ENCODE measurements around the gene CWC22.
A peak's percentile ranks its signal among the peaks of the same experiment; 100 is the strongest.
"Not testable (repeated sequence)": the region's sequence is repeated elsewhere in the genome, so short reads cannot be mapped to it uniquely, and the experiment has no call there.

CWC22 gene

DNA sequence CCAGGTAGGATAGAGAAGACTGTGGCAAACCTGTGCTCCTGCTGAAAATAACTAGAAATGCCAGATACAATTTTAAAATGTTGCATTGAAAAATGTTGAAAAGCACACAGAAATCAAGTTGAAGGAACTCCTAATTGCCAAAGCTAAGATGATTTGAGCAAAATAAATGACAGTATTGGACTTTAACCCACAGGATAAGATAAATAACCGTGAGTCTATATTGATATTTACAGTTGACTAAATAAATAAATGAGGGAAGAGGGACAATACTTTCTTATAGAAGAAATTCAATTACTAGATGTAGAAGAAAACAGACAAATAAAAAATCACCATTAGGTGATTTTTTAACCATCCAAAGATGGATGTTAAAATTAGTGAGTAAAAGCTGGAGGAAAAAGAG, 59.0 kb downstream of the CWC22 start:
- no peak for DNase-seq

DNA sequence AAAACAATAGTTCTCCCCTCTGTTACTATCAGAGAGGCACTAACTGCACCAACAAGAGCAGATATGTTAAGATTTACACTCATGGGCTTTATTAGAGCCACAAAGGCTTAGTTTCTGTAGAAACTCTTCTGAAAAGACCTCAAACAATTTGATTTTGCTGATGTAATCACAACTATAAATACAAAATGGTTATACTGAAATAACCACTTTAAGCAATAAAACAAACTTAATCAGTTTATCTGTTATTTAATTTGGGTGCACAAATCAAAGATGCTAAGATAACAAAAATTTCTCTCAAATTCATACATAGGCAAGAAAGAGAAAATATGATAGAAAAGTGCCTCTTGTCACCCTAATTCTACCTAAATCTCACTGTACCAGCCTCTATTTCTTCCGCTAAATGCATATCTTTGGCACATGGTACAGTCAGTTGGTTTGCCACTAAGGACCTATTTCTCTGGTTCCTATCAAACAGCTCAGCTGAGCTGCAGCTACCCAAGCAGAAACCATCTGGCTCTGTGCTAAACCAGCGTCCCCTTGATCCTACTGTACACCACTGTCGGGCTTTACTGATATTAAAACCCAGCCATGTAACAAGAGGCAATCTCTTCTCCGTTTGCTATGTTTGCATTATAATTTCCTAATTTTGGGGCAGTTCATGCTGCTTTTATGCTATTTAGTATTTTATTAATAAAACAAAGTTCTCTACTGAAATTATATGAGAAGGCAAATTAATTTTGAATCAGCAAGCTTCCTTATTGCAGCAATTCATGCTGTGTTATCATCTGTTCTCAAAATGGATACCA, 60.1 kb downstream of the CWC22 start:
- no peak for DNase-seq

DNA sequence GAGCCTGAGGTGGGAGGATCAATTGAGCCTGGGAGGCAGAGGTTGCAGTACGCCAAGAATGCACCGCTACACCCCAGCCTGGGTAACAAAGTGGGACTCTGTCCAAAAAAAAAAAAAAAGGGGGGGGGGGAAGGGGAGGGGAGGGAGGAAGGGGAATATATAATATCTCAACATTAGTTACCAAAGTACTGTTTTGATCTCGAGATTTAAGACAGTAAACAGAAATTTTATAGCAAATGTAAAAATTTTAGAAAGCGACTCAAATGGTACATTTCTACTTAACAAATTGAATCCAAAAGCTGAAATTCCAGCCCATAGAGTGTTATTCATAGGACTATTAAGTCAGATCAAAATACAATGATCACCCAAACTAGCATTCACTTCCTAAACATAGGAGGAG, 60.8 kb downstream of the CWC22 start:
- no peak for DNase-seq

DNA sequence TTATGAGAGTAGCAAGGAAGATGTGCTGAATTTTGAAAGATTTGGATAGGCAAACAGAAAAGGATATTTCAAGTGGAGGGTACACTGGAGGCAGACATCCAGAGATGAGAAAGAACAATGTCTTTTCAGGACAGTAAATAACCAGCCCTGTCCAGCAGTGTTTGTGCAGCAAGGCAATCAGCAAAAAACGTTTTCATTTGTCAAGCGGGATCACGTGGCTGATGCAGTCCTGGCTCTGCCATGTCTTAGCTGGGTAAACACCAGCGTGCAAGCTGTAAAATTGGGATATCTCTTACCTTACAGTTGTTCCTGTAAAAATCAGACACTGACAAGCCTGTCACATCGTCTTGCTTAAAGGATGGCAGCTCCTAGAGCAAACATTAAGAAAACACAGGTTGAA, 67.8 kb downstream of the CWC22 start:
- DNase-seq, result no peak

DNA sequence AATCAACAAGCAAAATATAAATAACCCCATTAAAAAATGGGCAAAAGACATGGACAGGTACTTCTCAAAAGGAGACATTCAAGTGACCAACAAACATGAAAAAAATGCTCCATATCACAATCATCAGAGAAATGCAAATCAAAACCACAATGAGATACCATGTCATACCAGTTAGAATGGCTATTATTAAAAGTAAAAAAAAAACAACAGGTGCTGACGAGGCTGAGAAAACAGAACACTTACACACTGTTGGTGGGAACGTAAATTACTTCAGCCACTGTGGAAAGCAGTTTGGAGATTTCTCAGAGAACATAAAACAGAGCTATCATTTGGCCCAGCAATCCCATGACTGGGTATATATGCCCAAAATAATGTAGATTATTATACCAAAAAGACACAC, 69.1 kb downstream of the CWC22 start:
- DNase-seq, result no peak

DNA sequence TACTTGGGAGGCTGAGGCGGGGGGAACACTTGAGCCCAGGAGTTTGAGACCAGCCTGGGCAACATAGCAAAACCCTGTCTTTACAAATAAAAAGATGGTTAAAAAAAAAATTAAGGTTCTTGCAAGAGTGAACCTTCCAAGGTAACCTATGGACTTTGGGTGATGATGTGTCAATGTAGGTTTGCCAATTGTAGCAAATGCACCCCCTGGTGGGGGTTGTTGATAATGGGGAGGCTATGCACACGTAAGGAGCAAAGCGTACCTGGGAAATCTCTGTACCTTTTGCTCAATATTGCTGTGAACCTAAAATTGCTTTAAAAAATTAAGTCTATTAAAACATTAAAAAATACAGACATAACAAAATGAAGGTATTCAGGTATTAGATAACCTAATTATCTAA, 70.4 kb downstream of the CWC22 start:
- peak; percentile 71 for DNase-seq

DNA sequence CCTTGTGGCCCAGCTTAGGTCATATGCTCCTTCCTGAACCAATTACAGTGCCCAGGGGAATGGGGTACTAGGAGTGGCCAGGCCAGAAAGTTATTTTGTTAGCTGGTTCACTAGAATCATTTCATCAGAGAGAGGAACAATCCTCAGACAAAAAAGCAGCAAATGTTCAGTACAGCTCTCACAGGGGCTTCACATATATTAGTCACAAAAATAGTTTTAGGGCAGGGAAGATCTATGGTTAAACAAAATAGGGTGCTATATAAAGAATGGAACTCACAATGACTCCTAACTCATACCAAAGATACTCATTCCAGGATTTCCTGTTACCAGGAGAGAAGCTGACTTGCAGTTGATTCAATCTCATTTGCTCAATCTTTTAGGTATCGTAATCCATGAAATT, 71.0 kb downstream of the CWC22 start:
- no peak for DNase-seq

DNA sequence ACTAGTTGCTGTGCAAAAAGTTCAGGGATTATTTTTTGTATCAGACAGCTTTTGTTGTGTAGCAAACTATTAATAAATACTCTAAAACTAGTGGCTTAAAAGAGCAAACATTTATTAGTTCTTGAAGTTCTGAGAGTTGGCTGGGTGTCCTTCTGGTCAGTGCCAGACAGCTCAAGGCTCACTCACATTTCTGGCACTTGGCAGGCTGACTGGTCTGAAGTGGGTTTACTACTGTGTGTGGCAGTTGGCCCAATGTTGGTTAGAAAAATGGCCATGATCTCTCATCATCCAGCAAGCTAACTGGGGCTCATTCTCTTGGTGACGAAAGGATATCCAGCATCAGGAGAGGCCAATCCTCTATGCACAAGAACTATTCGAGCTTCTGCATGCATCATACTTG, 74.3 kb downstream of the CWC22 start:
- no peak for DNase-seq

DNA sequence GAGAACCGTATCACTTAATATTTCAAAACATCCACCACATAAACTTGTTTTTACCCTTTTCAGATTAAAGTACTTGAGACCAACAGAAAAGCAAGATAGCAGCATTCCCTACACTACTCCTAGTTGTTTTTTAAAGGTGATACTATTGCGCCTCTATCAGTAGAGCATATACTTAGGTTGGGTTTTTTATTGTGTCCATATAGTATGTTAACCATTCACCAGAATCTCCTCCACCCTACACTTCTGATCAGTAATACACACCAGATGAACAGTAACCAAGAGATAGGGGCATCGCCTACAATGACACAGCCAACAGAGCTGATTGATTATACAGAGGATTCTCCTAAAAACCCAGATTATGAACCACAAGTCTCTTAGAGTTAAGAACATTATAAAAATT, 75.6 kb downstream of the CWC22 start:
- DNase-seq, result no peak

DNA sequence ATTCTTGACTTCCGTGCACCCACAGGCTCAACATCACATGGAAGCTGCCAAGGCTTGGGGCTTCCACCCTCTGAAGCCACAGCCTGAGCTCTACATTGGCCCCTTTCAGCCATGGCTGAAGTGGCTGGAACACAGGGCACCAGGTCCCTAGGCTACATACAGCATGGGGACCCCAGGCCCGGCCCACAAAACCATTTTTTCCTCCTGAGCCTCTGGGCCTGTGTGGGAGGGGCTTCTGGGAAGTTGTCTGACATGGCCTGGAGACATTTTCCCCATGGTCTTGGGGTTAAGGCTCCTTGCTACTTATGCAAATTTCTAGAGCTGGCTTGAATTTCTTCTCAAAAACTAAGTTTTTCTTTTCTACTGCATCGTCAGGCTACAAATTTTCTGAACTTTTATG, 77.1 kb downstream of the CWC22 start:
- not testable (repeated sequence) for DNase-seq

DNA sequence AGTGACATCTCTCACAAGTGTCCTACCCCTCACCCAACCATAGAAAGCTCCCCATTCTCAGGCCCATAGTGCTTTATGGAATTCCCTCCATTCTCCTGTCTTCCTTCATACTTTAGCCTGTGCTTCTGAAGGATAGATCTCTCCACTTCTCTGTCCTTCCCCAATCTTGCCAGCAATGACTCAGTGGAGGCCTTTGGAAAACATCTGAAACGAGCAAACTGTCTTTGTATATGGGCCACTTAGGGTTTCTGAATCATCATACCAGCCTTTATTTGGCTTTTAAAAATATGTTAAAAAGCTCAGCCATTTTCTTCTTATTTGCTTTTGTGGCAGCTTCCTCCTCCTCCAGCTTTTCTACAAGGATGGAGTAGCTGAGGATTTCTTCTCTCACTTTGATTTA, 80.1 kb downstream of the CWC22 start:
- DNase-seq, result no peak

DNA sequence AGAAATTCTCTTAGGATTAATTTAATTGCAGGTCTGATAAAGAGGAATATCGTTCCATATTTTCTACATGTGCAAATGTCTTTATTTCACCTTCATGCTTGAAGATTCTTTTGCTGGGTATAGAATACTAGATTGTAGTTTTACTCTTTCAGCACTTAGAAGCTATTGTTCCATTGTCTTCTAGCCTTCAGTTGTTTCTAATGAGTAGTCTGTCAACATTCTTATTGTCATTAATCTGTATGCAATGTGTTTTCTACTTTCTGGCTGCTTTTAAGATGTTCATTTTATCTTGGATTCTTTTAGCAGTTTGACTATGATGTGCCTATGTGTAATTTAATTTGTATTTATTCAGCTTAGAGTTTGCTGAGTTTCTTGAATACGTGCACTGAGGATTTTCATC, 81.4 kb downstream of the CWC22 start:
- no peak for DNase-seq

DNA sequence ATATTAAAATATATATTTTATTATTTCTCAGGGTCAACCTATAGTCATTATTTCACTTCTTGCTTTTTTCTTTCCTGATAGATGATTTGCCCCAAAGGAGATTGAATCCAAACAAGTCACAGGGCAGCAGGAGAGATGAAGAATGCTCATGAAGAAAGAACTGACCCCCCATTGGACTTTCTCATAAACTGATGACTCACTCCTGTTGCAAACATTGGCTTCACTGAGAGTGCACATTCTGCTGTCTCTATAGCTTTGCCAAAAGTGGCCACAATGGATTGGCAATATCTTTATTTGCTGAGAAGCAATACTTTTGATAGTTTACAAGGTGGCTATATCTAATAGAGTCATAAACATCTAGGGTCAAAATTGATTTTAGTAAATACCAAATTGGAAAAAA, 89.8 kb downstream of the CWC22 start:
- DNase-seq, result no peak

DNA sequence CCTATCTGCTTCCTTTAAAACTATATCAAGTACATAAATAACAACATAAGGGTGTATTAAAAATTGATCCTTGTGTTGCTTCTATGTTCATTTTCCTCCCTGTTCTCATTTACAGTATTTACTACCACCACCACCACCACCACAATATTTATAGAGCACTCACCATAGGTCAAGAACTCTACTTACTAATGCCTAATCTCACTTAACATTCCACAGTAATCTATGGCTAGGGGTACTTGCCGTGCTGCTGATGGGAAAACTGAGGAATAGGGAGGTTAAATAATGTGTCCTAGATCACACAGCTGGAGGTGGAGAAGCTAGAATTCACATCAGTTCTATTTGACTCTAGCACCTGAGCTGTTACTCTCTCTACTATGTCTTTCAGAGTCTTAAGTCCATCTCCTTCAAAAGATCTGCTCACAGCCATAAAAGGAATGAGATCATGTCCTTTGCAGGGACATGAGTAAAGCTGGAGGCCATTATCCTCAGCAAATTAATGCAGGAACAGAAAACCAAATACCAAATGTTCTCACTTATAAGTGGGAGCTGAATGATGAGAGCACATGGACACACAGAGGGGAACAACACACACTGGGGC, 91.6 kb downstream of the CWC22 start:
- DNase-seq, result no peak

DNA sequence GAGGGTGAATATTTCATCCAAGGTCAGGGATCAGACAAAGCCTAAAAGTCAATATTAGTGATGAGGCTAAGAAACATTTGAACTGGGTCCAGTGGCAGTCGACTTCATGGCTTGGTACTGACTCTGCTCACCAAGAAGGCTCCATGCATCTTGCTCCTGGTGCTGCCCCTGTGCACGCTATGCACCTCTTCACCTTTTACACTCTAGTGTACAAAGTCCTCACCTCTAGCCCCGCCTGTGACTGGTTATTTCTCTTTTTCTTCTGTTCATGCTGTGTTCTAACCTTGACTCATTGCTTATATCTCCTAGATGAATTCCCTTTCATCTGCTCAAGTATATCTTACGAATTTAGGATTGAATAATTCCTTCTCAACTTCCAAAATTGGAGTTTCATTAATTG, 93.3 kb downstream of the CWC22 start:
- DNase-seq, result no peak

DNA sequence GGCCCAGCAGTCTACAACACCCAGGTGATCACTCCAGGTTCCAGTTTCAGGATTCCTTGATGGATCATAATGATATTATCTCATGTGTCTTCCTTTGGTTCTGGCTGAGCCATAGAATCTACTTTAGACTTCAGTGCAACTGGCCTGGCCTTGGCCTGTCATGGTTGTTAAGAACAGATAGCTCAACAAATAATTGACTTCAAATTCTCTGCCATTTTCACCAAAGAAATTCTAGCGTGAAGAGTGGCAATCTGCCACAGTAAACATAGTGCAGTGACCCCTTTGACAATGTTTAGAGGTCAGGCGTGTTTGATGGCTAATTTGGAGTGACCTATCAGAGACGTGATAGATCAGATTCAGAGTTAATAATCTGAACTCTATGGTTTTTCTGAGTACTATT, 95.5 kb downstream of the CWC22 start:
- no peak for DNase-seq

DNA sequence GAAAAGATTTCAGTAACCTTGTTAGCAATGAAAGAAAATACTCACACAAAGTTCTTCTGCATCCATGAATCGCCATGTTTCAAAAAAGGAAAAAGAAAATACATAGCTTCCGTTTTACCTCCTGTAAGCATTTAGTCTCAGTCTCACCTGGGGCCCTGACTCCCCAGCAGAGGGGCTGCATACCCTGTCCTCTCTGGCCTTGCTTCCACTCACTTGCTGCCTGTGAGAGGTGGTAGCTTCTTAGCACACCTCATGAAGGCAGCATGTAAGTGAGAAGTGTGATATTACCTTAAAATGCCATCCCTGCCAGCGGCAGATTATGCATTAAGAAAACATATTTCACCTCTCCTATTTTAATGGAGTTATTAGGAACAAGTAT, 96.4 kb downstream of the CWC22 start:
- no peak for DNase-seq

DNA sequence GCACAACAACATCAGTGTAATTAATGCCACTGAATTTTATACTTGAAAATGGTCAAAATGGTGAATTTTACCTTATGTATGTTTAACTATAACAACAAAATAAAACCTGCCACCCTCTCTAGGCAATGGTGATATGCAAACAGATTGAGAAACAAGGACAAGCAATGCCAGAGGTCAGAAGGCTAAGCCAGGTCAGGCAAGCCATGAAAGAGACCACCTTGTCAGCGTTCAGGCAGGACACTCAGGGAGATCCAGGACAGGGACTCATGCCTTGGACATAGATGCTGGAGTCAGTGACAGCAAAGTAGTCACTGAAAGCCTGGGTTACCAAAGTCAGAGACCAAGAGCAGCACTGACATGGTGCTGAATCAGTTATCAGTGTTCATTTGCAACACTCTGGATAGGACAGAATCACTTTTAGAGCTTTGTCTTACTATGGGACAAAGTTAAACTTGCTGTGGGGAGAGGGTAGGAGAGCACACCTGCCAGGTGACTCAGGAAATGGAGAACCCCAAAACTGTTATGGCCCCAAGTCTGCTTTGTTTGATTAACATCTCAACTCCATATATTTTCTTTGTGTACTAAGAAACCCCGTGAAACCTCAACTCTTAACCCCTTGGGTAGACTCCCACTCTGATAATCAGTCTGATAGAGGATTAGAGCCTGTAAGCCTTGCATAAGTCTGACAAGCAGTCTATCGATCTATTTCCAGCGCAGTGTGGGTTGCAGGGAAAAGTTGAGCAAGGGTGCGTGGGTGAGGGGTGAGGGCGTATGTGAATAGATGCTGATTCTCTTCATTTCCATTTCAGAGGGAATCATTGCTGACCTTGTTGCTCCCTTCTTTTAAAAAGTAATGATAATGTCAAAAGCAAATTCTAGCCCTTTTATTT, 97.0 kb downstream of the CWC22 start:
- no peak for DNase-seq

DNA sequence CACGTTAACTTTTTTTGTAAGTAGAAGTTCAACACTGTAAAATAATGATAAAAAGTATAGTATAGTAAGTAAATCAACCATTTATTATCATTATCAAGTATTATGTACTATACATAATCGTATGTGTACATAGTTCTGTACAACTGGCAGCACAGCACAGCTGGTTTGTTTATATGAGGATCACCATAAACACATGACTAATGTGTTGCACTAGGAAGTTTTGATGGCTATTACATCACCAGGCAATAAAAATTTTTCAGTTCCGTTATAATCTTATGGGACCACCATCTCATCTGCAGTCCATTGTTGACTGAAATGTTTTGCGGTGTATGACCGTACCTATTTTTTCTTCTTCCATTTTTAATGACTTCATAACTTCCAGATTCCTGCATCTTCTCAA, 106.4 kb downstream of the CWC22 start:
- no peak for DNase-seq

DNA sequence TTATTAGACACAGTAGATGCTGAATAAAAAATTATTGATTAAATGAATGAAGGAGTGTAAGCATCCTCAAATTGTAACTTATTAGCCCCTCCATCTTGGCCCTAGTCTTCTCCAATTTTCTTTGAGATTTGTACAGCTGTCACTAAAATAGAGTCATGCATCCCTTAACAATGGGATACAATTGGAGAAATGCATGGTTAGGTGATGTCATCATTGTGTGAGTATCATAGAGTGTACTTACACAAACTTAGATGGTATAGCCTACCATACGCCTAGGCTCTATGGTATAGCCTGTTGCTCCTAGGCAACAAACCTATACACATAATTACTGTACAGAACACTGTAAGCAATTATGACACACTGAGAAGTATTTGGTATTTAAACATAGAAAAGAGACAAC, 107.4 kb downstream of the CWC22 start:
- DNase-seq, result no peak

DNA sequence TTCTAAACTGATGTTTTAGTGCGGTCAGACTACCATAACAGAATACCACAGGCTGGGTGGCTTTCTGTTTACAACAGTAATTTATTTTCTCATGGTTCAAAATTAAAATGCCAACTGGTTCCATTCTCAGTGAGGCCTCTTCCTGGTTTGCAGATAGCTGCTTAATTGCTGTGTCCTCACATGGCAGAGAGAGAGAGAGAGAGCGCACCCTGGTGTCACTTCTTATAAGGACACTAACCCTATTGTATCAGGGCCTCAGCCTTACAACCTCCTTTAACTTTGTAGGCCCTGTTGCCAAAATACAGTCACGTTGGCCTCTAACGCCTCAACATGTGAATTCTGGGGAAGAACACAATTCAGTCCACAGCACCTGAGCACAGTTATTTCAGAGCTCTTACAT, 108.2 kb downstream of the CWC22 start:
- DNase-seq, result peak; percentile 75

Measured in RPMI8226 (cell line).